Fibroblast of skin of abdomen (primary cell): ENCODE results near the gene CCL13.

ENCODE experiments used
- DNase-seq: peaks from one replicate; pipeline ENCODE4 v3.0.0-alpha.2; 2013

Gene CCL13

GRCh38 chr17:34363183-34363661 lies 6.9 kb downstream of the CCL13 start, which contains the start of gene CCL1:
CCL1 (minus strand) TSS chr17:34363233; CDS start chr17:34363161, 72 bp downstream.
- DNase-seq = no peak

- no peak for DNase-seq
Measured at GRCh38 chr17:34364751-34365150, 8.5 kb downstream of the CCL13 start.

GRCh38 chr17:34365340-34365739 lies 9.1 kb downstream of the CCL13 start:
- no peak for DNase-seq

GRCh38 chr17:34366010-34366409 lies 9.7 kb downstream of the CCL13 start:
- DNase-seq = no peak

GRCh38 chr17:34366529-34367107 lies 10.3 kb downstream of the CCL13 start:
- DNase-seq = no peak

- DNase-seq = no peak
Measured at GRCh38 chr17:34367486-34368195, 11.4 kb downstream of the CCL13 start.

GRCh38 chr17:34368196-34368945 lies 12.1 kb downstream of the CCL13 start:
- DNase-seq = no peak

- DNase-seq = no peak
Measured at GRCh38 chr17:34368946-34369500, 12.7 kb downstream of the CCL13 start.

- DNase-seq = no peak
Measured at GRCh38 chr17:34369571-34369970, 13.3 kb downstream of the CCL13 start.

- no peak for DNase-seq
Measured at GRCh38 chr17:34370376-34370996, 14.2 kb downstream of the CCL13 start.

- no peak for DNase-seq
Measured at GRCh38 chr17:34370997-34371395, 14.7 kb downstream of the CCL13 start.

- no peak for DNase-seq
Measured at GRCh38 chr17:34371405-34372100, 15.3 kb downstream of the CCL13 start.

GRCh38 chr17:34374457-34374856 lies 18.2 kb downstream of the CCL13 start:
- no peak for DNase-seq

GRCh38 chr17:34375426-34375997 lies 19.2 kb downstream of the CCL13 start:
- no peak for DNase-seq

GRCh38 chr17:34377078-34377823 lies 21.0 kb downstream of the CCL13 start:
- no peak for DNase-seq

- no peak for DNase-seq
Measured at GRCh38 chr17:34378664-34379101, 22.4 kb downstream of the CCL13 start.

- DNase-seq = no peak
Measured at GRCh38 chr17:34379868-34380267, 23.6 kb downstream of the CCL13 start.

GRCh38 chr17:34382621-34383124 lies 26.4 kb downstream of the CCL13 start:
- DNase-seq = no peak

- no peak for DNase-seq
Measured at GRCh38 chr17:34383216-34383615, 26.9 kb downstream of the CCL13 start.

GRCh38 chr17:34384271-34384670 lies 28.0 kb downstream of the CCL13 start:
- DNase-seq = no peak
